GF-D8 (cell line): Measurements from ENCODE around the gene USP31.

ENCODE experiments used
- DNase-seq: peaks from one replicate; lab custom pipeline; 2025; lab: John Stamatoyannopoulos, UW

USP31 gene

GRCh38 chr16:23060458-23061320 lies 88.6 kb downstream of the USP31 start:
- DNase-seq, result peak; percentile 29

GRCh38 chr16:23059433-23059832 lies 89.8 kb downstream of the USP31 start:
- DNase-seq, result no peak

DNA sequence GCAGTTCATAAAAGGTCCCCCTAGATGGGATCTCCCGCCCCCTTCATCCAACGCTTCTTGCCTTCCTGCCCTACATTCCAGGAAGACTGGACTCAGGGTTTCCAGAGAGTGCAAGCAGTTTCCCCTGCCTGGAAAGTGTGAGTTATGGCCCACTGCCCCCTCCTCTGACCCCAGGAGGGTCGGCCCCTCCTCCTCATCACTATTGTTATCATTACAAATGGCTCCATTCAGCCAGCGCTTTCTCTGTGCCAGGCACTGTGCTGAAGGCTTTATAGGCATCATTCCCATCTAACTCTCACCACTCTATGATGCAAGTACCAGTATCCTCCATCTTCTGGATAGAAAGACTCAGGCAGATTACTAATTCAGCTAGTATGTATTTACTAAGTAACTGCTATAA lies 90.7 kb downstream of the USP31 start:
- DNase-seq, result no peak

DNA sequence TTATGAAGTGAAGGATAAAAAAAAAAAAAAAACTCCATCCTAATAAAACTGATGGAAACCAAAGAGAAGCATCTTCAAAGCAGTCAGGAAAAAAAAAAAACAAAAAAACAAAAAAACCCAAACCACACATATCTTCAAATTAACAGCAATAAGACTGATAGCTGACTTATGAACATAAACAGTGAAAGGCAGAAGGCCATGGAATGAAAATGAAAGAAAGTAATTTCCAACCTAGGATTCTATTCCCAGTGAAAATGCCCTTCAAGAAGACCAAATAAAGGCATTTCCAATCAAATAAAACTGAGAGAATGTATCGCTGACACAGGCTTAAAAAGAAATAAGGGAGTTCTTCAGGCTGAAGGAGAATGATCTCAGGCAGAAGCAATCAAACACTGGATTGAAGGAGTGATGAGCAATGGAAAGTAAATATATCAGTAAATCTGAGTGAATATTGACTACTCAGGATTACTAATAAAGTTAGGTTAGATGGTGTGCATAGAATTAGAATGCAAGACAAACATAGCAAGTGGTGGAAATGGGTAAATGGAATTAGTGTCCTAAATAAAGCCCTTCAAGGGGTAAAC lies 92.1 kb downstream of the USP31 start:
- no peak for DNase-seq

GRCh38 chr16:23055481-23055880 lies 93.8 kb downstream of the USP31 start:
- DNase-seq, result peak; percentile 61

GRCh38 chr16:23052908-23053580 lies 96.2 kb downstream of the USP31 start:
- DNase-seq, result no peak

DNA sequence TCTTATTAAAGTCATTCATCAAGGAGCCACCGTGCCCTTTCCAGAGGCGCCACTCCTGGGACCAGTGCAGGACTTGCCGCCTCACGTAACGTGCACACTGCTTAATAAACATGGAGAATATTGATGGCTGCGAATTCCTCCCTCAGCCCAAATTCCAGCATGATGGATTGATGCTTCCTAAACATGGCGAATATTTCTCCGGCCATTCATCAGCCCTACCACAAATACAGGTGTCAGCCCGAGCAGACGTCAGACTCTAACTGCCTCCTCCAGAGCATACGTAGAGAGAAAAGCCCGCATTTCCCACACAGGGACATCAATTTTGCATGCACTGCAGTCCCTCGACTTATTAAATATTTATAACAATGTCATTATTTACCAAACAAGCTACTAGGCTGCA lies 97.0 kb downstream of the USP31 start:
- no peak for DNase-seq

- no peak for DNase-seq
Measured at GRCh38 chr16:23051587-23051986, 97.7 kb downstream of the USP31 start.

DNA sequence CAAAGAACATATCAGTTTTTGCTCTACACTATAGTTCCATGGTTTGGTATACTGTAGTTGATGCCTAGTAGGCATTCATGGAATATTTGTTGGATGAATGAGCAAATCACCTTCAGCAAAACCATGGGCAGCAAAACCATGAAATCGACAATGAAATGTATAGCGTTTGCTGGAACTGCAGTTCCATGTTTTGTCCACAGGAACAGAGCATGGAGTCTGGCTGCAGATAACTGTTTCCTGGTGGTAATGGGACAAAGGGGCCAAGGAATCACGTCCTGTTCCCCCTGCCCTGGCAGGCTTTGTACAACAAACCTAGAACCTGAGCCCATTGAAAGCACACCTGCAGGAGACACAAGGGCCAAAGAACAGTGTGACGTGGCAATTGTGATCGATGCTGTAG lies 101.1 kb downstream of the USP31 start:
- no peak for DNase-seq

DNA sequence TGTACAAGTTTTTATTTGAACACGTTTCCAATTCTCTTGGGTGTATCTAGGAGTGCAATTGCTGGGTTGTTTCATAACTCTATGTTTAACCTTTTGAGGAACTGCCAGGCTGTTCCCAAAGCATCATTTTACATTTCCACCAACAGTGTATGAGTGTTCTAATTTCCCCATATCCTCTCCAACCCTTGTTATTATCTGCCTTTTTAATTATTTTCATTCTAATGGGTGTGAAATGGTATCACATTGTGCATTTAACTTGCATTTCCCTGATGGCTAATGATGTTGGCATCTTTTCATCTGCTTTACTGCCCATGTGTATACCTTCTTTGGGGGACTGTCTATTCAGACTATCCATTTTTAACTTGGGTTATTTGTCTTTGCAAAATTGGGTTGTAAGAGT lies 104.2 kb downstream of the USP31 start:
- DNase-seq, result no peak

DNA sequence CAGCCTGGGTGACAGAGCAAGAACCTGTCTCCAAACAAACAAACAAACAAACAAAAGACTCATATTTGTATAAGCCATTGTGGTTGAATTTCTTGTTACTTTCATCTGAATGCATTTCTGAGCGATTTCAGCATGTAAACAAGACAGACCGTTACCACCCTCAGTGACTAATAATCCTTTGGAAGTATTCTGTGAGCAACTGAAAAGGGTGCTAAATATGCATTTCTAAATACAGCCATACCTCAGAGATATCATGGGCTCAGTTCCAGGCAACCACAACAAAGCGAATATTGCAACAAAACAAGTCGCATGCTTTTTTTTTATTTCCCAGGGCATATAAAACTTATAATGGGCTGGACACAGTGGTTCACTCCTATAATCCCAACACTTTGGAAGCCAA lies 109.0 kb downstream of the USP31 start:
- no peak for DNase-seq

- DNase-seq, result no peak
Measured at GRCh38 chr16:23039118-23039517, 110.1 kb downstream of the USP31 start.

DNA sequence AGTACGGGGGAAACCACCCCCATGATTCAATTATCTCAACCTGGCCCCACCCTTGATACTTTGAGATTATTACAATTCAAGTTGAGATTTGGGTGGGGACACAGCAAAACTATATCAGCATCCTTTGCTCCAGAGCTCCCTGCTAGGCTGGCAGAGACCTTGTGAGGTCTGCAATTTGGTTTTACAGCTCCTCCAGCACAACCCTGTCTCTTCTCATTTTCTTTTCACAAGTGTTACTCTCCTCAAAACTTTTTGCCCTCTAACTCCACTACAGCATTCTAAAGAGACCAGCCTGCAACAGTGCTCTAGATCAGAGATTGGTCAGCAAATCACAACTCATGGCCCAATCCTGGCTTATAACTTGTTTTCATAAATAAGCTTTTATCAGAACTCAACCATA lies 114.0 kb downstream of the USP31 start:
- DNase-seq, result no peak

DNA sequence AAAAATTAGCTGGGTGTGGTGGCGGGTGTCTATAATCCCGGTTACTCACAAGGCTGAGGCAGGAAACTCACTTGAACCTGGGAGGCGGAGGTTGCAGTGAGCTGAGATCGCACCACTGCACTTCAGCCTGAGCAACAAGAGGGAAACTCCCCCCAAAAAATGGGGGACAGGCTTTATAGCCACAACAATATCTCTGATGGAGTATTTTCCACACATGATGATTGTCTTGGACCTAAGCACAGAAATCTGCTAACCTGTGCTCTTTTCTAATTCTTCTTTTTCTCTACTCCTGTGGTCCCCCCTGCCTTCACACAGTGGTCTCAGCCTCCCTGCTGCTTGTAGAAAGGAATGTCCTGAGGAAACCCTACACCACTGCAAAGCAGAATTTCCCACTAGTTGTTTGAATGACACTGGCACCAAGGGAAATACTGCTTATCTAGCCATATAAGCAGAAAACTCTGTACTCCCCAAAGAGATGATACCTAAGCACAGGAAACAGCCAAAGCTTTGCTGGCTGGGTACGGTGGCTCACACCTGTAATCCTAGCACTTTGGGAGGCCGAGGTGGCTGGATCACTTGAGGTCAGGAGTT lies 117.6 kb downstream of the USP31 start:
- DNase-seq, result no peak

- no peak for DNase-seq
Measured at GRCh38 chr16:23029733-23030420, 119.4 kb downstream of the USP31 start.

- DNase-seq, result no peak
Measured at GRCh38 chr16:23027386-23027785, 121.9 kb downstream of the USP31 start.

GRCh38 chr16:23026784-23027362 lies 122.4 kb downstream of the USP31 start:
- DNase-seq, result no peak

- DNase-seq, result no peak
Measured at GRCh38 chr16:23025692-23026307, 123.5 kb downstream of the USP31 start.

DNA sequence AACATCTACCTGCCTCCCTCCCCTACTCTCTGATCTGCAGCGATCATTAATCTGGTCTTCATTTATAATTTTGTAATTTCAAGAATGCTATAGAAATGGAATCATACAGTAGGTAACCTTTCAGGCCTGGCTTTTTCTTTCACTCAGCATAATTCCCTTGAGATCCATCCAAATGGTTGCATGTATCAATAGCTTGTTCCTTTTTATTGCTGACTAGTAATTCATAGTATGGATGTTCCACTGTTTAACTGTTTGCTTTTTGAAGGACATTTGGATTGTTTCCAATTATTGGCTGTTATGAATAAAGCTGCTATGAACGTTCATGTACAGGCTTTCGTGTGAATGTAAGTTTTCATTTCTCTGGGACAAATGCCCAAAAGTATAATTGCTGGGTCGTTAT lies 125.2 kb downstream of the USP31 start:
- DNase-seq, result no peak

GRCh38 chr16:23020084-23020483 lies 129.2 kb downstream of the USP31 start:
- DNase-seq, result no peak

GRCh38 chr16:23016368-23016767 lies 132.9 kb downstream of the USP31 start:
- no peak for DNase-seq
